Neuronal stem cell (in vitro differentiated cells): ENCODE measurements around the gene SET.

ENCODE experiments used
- DNase-seq: peaks from one replicate; pipeline ENCODE4 v3.0.0-alpha.2; 2013; ENCODE audit warnings: low spot score
- H2AFZ ChIP-seq: one replicate; pipeline ENCODE4 v1.6.1; 2013; ENCODE audit warnings: mild to moderate bottlenecking, low read length, inconsistent platforms
- H2AK5ac ChIP-seq: 2 replicates; pipeline ENCODE4 v1.6.1; 2013; ENCODE audit warnings: low read depth, mild to moderate bottlenecking, inconsistent platforms, low read length, moderate library complexity, mixed read lengths
- H2BK120ac ChIP-seq: 2 replicates; pipeline ENCODE4 v1.6.1; 2013; ENCODE audit warnings: low read depth, mild to moderate bottlenecking, inconsistent platforms, low read length, moderate library complexity, mixed read lengths
- H2BK12ac ChIP-seq: one replicate; pipeline ENCODE4 v1.6.1; 2013; ENCODE audit warnings: low read length, inconsistent platforms
- H2BK15ac ChIP-seq: 2 replicates; pipeline ENCODE4 v1.6.1; 2013; ENCODE audit warnings: mild to moderate bottlenecking, low read length, inconsistent platforms, mixed read lengths
- H2BK5ac ChIP-seq: one replicate; pipeline ENCODE4 v1.6.1; 2013; ENCODE audit warnings: inconsistent platforms, mild to moderate bottlenecking, low read length, moderate library complexity
- H3K14ac ChIP-seq: one replicate; pipeline ENCODE4 v1.6.1; 2013; ENCODE audit warnings: low read length, inconsistent platforms
- H3K18ac ChIP-seq: 2 replicates; pipeline ENCODE4 v1.6.1; 2013; ENCODE audit warnings: low read length, inconsistent platforms
- H3K23ac ChIP-seq: 2 replicates; pipeline ENCODE4 v1.6.1; 2013; ENCODE audit warnings: low read depth, mild to moderate bottlenecking, mixed read lengths, low read length, inconsistent platforms; ENCODE audit not compliant: poor library complexity
- H3K27ac ChIP-seq: replicated peaks from 3 replicates; pipeline ENCODE4 v1.5.1; 2013; ENCODE audit warnings: low read length, inconsistent platforms
- H3K27me3 ChIP-seq, 3 experiments: 2 replicates each; pipeline ENCODE4 v1.6.1; 2013; ENCODE audit warnings: low read length in 3 of 3, mild to moderate bottlenecking in 2 of 3, inconsistent platforms in 1 of 3, low read depth in 1 of 3, mixed read lengths in 1 of 3, moderate library complexity in 1 of 3; ENCODE audit not compliant: control insufficient read depth in 3 of 3, insufficient read depth in 3 of 3
- H3K36me3 ChIP-seq, 2 donors: replicated peaks in 1 of 2; 2 replicates each; pipeline ENCODE4 v1.6.1; 2013; ENCODE audit warnings: low read length in 2 of 2; ENCODE audit not compliant: control insufficient read depth in 2 of 2, insufficient read depth in 2 of 2
- H3K4ac ChIP-seq: 2 replicates; pipeline ENCODE4 v1.6.1; 2013; ENCODE audit warnings: inconsistent platforms, mild to moderate bottlenecking, low read length, moderate library complexity
- H3K4me1 ChIP-seq, 2 donors: 1 replicate in 1 of 2; 2 replicates in 1 of 2; pipeline ENCODE4 v1.6.1; 2013; ENCODE audit warnings: low read length in 2 of 2, low read depth in 1 of 2; ENCODE audit not compliant: control insufficient read depth in 2 of 2, insufficient read depth in 1 of 2
- H3K4me2 ChIP-seq: one replicate; pipeline ENCODE4 v1.6.1; 2013; ENCODE audit warnings: mild to moderate bottlenecking, low read length, inconsistent platforms; ENCODE audit not compliant: insufficient read depth, poor library complexity, severe bottlenecking
- H3K4me3 ChIP-seq, 2 donors: 2 replicates each; pipeline ENCODE4 v1.5.1; 2013; ENCODE audit warnings: low read length in 2 of 2, mild to moderate bottlenecking in 2 of 2, inconsistent platforms in 1 of 2, moderate library complexity in 1 of 2
- H3K79me1 ChIP-seq: one replicate; pipeline ENCODE4 v1.6.1; 2013; ENCODE audit warnings: low read depth, mild to moderate bottlenecking, inconsistent platforms, low read length, moderate library complexity
- H3K9ac ChIP-seq: one replicate; pipeline ENCODE4 v1.6.1; 2013; ENCODE audit warnings: mild to moderate bottlenecking, low read depth, low read length, inconsistent platforms; ENCODE audit not compliant: poor library complexity
- H3K9me3 ChIP-seq, 2 donors: replicated peaks in 1 of 2; 2 replicates each; pipeline versions ENCODE3 to v1.6.1; 2013; ENCODE audit warnings: low read length in 2 of 2, mild to moderate bottlenecking in 2 of 2, inconsistent platforms in 1 of 2, low read depth in 1 of 2, mixed read lengths in 1 of 2, moderate library complexity in 1 of 2; ENCODE audit not compliant: control insufficient read depth in 2 of 2, insufficient read depth in 1 of 2
- H4K8ac ChIP-seq: one replicate; pipeline ENCODE4 v1.6.1; 2013; ENCODE audit warnings: low read depth, mild to moderate bottlenecking, inconsistent platforms, low read length, moderate library complexity
- H4K91ac ChIP-seq: one replicate; pipeline ENCODE4 v1.6.1; 2013; ENCODE audit warnings: low read length, low read depth, mild to moderate bottlenecking, inconsistent platforms; ENCODE audit not compliant: poor library complexity
- WGBS, 2 donors: extraction: QIAGEN DNeasy Blood & Tissue Kit; methylation state at CpG; one replicate each; pipeline ENCODE4 v1.1.7; 2013; ENCODE audit warnings: missing lambda C conversion rate in 2 of 2, mixed read lengths in 1 of 2; ENCODE audit not compliant: insufficient read length in 2 of 2, insufficient replicate concordance in 1 of 2; ENCODE audit errors: extremely low coverage in 2 of 2; 5-methylcytosine and 5-hydroxymethylcytosine counted together

The SET gene

GRCh38 chr9:128729766-128730517, 40.9 kb downstream of the SET start:
- peaks cover 0 to 5% of the 10 kb centered on the region in 2 donors for H3K4me1 ChIP-seq
- H2BK120ac ChIP-seq: no peak overlapping the region
- H4K8ac ChIP-seq: no peak overlapping the region
- no peaks in the 10 kb centered on the region for H3K79me1 ChIP-seq
- no peak overlapping the region for H3K14ac ChIP-seq
- no peaks in the 10 kb centered on the region for H3K9me3 ChIP-seq
- no peak for DNase-seq
- no peak overlapping the region for H2BK15ac ChIP-seq
- no peak overlapping the region for H4K91ac ChIP-seq
- no peaks in the 10 kb centered on the region for H3K27me3 ChIP-seq
- no peak overlapping the region for H3K9ac ChIP-seq
- no peak overlapping the region for H3K4ac ChIP-seq
- no peak overlapping the region for H3K27ac ChIP-seq
- no peak overlapping the region for H3K23ac ChIP-seq
- H2AK5ac ChIP-seq: no peak overlapping the region
- H3K4me2 ChIP-seq: no peak overlapping the region
- peaks cover 6 to 16% of the 10 kb centered on the region in 2 donors for H3K36me3 ChIP-seq
- WGBS, 2 donors: no CpG with 5 or more reads among the region's 27 CpGs
- H3K18ac ChIP-seq: no peak overlapping the region
- H3K4me3 ChIP-seq: no peak overlapping the region
- no peak overlapping the region for H2BK12ac ChIP-seq
- H2AFZ ChIP-seq: no peak overlapping the region
- no peak overlapping the region for H2BK5ac ChIP-seq

DNA sequence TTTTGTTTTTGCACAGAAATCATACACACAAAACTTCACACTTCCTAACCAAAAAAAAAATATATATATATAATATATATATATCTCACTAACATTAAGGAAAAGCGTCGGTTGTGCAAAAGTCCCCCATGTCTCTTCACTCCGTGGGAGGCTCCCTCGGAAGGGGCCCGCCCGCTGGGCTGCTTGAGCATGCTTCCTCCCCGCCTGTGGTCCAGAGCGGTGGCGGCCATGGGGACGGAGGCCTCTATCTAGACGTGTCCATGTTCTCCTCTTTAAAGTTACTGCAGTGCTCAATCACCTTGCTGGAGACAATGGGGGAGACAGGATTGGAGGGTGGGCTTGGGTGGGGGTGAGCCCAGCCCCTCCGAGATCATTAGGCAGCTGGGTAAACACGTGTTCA, 42.1 kb downstream of the SET start:
- Histone ChIP-seq H3K27me3 (no peaks in the 10 kb centered on the region), H3K4me1 (peaks cover 0 to 2% of the 10 kb centered on the region in 2 donors), H3K36me3 (peaks cover 11 to 21% of the 10 kb centered on the region in 2 donors), H3K79me1 (no peaks in the 10 kb centered on the region), H2AK5ac (no peak overlapping the region), H3K14ac (no peak overlapping the region), H3K23ac (no peak overlapping the region), H3K4ac (no peak overlapping the region), H2BK5ac (no peak overlapping the region), H2AFZ (no peak overlapping the region), H4K8ac (no peak overlapping the region), H2BK15ac (no peak overlapping the region), H3K9ac (no peak overlapping the region), H4K91ac (no peak overlapping the region), H2BK120ac (no peak overlapping the region), H3K4me2 (no peak overlapping the region), H3K9me3 (no peaks in the 10 kb centered on the region), H2BK12ac (no peak overlapping the region), H3K4me3 (no peak overlapping the region), H3K18ac (no peak overlapping the region), H3K27ac (no peak overlapping the region)
- no peak for DNase-seq
- no CpG with 5 or more reads among the region's 13 CpGs for WGBS, 2 donors

GRCh38 chr9:128731691-128732090, 42.7 kb downstream of the SET start:
- H3K4me2 ChIP-seq: no peak overlapping the region
- peaks cover 0 to 2% of the 10 kb centered on the region in 2 donors for H3K4me1 ChIP-seq
- H2BK12ac ChIP-seq: no peak overlapping the region
- no peak overlapping the region for H3K9ac ChIP-seq
- no CpG with 5 or more reads among the region's 9 CpGs for WGBS, 2 donors
- H3K79me1 ChIP-seq: no peaks in the 10 kb centered on the region
- H3K4ac ChIP-seq: no peak overlapping the region
- H3K9me3 ChIP-seq: no peaks in the 10 kb centered on the region
- DNase-seq: no peak
- no peak overlapping the region for H4K91ac ChIP-seq
- no peak overlapping the region for H3K4me3 ChIP-seq
- H2BK120ac ChIP-seq: no peak overlapping the region
- H3K14ac ChIP-seq: no peak overlapping the region
- H2BK15ac ChIP-seq: no peak overlapping the region
- no peak overlapping the region for H3K18ac ChIP-seq
- H4K8ac ChIP-seq: peak overlapping the region; percentile 43
- H3K27me3 ChIP-seq: no peaks in the 10 kb centered on the region
- H3K27ac ChIP-seq: no peak overlapping the region
- no peak overlapping the region for H2AK5ac ChIP-seq
- H3K36me3 ChIP-seq: peaks cover 11 to 21% of the 10 kb centered on the region in 2 donors
- no peak overlapping the region for H2BK5ac ChIP-seq
- H2AFZ ChIP-seq: no peak overlapping the region
- no peak overlapping the region for H3K23ac ChIP-seq

- H3K36me3 ChIP-seq: peaks cover 13 to 25% of the 10 kb centered on the region in 2 donors
- H3K79me1 ChIP-seq: no peaks in the 10 kb centered on the region
- H3K27me3 ChIP-seq: no peaks in the 10 kb centered on the region
- H3K18ac ChIP-seq: no peak overlapping the region
- H3K23ac ChIP-seq: no peak overlapping the region
- no peaks in the 10 kb centered on the region for H3K9me3 ChIP-seq
- no peak overlapping the region for H2BK120ac ChIP-seq
- no peak for DNase-seq
- no peak overlapping the region for H3K27ac ChIP-seq
- no peak overlapping the region for H2BK12ac ChIP-seq
- no peak overlapping the region for H4K8ac ChIP-seq
- H4K91ac ChIP-seq: no peak overlapping the region
- H3K14ac ChIP-seq: no peak overlapping the region
- peaks cover 0 to 2% of the 10 kb centered on the region in 2 donors for H3K4me1 ChIP-seq
- H2BK15ac ChIP-seq: no peak overlapping the region
- no peak overlapping the region for H2BK5ac ChIP-seq
- no peak overlapping the region for H2AFZ ChIP-seq
- WGBS, 2 donors: no CpG with 5 or more reads among the region's 13 CpGs
- H3K4me3 ChIP-seq: no peak overlapping the region
- H3K9ac ChIP-seq: no peak overlapping the region
- no peak overlapping the region for H3K4me2 ChIP-seq
- no peak overlapping the region for H3K4ac ChIP-seq
- H2AK5ac ChIP-seq: no peak overlapping the region
Measured at GRCh38 chr9:128732576-128732975, 43.6 kb downstream of the SET start.
